HG02798 (cell line): Measurements from ENCODE around the gene FNIP2.
"Not testable (repeated sequence)": the region's sequence is repeated elsewhere in the genome, so short reads cannot be mapped to it uniquely, and the experiment has no call there.

ENCODE experiments used
- ATAC-seq: cut with Tn5 transposase; IDR thresholded peaks from one replicate; pipeline ENCODE4 v1.9.1; 2021; ENCODE audit warnings: mild to moderate bottlenecking; ENCODE audit not compliant: unreplicated experiment, poor library complexity

The FNIP2 gene

DNA sequence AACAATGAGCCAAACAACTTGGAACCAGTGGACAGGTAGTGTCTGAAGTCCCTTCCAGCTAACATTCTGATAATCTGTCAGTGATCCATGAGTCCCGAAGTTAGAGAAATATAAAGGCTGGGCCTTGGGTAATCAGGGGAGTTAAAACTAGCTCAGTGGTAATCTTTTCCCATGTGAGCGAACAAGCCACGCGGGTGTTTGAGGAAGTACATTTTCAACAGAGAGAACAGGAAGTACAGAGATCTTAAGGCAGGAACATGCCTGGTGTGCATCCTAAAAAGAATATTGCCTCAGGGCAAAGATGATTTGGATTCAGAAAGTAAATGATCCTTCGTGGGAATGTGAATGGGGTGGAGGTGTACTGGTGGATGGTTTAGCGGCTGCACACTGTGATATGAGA, 42.9 kb downstream of the FNIP2 start:
- ATAC-seq = peak; percentile 27

DNA sequence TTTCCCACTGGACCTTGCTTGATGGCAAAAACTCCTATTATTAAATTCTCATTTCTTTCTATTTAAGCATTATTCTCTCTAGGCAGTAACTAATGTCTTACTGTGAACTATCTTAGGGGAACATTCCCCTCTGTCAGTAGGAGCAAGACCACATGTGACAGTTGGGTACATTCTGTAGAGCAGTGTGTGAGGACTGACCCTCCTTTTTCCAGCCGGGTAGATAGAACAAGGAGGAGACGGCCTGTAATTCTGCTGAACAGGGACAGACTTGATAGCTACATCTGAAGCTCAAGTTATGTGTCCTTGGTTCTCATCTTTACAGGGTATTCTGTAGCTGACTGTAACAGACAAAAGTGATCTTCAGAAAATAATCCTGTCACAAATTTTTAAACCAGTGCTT, 43.3 kb downstream of the FNIP2 start:
- ATAC-seq = no peak

DNA sequence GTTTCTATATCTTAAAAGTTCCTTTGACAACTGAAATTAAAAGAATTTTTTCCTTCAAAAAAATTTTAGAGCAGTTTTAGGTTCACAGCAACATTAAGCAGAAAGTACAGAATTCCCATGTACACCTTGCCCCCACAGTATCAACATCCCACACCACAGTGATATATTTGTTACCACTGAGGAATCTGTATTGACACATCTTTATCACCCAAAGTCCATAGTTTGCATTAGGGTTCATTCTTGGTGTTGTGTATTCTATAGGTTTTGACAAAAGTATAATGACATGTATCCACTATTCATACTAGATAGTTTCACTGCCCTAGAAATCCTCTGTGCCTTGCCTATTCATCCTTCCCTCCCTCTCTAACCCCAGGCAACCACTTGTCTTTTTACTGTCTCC, 43.7 kb downstream of the FNIP2 start:
- no peak for ATAC-seq

DNA sequence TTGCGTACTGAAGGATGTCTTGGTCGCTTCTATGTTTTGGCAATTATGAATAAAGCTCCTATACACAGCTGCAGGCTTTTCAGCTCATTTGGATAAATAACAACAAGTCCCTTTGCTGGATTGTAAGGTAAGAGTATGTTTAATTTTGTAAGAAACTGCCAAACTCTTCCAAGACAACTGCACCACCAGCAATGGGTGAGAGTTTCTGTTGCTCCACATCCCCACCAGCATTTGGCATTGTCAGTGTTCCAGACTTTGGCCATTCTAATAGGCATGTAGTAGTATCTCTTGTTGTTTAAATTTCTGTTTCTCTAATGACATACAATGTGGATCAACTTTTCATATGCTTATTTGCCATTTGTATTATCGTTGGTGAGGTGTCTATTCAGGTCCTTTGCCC, 44.3 kb downstream of the FNIP2 start:
- no peak for ATAC-seq

DNA sequence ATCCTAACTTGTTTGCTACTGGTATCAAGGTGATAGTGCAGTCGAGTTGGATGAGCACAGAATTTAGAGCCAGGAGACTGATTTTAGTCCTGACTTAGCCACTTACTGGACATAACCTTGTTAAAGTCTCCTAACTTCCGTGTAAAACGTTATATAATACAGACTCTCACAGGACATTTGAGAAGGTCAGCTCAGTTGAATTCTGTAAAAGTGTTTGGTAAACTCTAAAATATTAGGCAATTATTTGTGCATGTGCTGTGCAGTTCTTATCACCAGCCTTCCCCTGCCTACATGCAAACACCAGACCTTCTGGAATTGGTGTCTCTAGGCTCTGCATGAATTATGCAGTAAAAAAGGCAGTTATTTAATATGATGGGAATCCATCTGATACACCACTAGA, 45.4 kb downstream of the FNIP2 start:
- no peak for ATAC-seq

DNA sequence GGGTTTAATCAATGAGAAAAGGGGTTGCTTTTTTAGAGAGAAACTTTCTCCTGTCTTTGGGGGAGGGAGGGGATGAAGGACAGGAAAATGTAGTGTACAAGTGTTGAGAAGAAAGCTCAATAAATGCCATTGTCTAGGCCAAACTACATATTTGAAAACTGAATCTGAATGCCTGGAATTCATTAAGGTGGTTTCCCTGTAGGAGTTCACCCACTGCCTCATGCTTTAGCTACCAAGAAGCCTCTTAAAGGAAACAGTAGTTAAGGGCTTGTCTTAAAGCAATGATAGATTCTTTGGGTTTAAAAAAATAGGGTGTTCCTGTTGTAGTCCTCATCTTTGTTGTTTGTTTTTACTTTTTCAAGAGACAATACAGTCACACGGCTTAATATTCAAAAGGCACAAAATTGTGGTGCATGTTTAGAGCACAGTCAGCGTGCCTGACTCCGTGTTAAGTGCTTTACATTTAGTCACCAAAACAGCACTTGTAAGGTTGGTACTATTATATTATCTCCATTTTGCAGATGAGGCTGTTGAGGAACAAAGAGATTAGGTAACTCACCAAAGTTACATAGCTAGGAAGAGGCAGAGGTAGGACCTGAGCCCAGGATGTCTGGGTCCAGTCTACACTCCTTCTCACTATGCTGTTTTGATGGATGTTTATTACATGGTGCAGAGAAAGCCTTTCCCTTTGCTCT, 46.0 kb downstream of the FNIP2 start:
- no peak for ATAC-seq

DNA sequence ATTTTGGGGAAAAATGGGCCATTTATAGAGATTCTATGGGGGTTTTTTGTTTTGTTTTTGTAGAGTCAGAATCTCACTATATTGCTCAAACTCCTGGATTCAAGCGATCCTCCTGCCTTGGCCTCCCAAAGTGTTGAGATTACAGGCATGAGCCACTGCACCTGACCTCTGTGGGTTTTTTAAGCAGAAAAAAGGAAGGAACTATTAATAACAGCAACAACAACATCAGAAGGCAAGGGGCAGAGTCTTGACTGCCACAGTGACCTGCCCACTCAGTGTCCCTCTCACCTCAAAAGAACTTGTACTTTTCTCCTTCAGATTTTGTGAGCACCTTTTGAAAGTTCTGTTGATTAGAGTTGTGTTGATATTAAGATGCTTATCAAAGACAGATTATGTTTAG, 48.1 kb downstream of the FNIP2 start:
- ATAC-seq = peak; percentile 48

DNA sequence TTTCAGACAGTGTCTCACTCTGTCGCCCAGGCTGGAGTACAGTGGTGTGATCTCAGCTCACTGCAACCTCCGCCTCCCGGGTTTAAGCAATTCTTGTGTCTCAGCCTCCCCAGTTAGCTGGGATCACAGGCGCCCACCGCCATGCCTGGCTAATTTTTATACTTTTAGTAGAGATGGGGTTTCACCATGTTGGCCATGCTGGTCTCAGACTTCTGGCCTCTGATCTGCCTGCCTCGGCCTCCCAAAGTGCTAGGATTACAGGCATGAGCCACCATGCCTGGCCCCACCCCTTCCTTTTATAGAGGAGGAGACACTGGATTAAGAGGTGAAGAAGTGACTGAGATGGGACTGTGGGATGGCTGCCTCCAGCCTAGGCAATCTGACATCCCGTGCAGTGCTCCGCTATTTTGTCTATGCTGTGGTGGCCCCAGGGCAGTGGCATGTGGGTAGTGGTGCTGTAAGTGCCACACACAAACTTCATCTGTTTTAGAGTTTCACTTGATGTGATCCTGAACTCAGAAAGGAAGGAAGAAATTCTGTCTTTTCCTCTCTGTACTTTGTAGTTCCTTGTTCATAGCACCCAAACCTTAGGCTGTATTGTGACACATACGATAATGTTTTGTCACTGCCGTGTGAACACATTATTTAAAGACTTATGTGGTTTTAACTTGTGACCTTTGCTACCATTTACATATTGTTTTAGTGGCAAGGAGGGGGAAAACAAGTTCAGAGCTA, 48.9 kb downstream of the FNIP2 start:
- peak; percentile 76 for ATAC-seq

DNA sequence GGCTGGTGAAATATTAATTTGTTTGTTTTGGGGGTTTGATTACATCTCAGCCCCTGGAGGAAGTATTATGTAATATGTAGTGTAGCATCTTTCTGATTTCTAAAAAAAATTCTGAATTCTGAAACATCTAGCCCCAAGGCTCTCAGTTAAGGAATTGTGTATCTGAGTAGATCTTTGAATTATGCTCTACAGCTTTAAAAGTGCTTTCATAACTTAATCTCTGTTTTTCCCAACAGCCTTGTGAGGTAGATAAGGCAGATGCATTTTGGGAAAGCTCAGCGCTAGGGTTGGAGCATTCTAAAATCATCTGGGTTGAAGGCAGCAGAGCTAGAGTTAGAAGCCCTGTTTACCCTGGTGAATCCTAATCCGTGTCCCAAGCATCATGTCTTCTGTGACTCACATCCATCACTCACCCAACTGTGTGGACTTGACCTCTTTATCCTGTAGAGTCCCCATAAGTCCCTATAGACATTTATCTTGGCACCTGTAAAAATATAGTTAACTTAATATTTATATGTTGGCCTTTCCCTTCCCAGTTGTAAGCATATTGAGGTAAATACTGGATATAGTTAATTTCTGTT, 49.8 kb downstream of the FNIP2 start:
- ATAC-seq = no peak

DNA sequence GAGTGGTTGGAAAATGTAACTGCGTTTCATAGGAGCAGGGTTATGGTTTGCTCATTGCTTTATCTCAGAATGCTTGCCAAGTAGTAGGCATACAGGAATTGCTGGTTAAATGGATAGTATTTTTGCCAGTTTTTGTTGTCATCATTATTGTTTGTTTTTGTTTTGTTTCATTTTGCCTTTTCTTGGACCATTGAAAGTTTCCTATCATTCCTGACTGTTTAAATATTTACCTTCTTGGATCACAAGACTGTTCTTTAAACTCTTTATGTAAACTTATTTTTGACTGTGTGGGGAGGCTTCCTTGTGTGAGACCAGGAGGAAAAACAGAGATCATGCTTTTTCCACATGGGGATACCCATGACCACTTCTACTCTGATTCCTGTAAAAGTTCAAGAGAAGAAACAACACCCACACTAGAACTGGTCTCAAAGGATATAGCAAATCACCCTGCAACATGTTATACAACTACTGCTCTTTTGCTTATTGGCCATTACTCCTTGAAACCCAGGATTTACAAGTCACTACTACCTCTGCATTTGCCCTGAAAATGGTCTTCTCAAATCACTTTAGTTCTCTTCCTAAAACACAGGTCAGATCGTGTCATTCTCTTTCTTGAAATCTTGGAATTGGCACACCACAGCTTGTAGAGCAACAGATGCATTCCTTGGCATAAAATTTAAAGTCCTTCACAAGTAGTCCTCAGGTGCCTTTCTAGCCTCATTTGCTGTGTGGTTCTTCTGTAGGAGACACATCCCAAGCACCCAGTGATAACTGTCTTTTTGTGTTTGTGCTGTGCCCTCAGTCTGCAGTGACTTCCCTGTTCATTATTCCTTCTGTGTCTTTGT, 51.3 kb downstream of the FNIP2 start:
- ATAC-seq = no peak

DNA sequence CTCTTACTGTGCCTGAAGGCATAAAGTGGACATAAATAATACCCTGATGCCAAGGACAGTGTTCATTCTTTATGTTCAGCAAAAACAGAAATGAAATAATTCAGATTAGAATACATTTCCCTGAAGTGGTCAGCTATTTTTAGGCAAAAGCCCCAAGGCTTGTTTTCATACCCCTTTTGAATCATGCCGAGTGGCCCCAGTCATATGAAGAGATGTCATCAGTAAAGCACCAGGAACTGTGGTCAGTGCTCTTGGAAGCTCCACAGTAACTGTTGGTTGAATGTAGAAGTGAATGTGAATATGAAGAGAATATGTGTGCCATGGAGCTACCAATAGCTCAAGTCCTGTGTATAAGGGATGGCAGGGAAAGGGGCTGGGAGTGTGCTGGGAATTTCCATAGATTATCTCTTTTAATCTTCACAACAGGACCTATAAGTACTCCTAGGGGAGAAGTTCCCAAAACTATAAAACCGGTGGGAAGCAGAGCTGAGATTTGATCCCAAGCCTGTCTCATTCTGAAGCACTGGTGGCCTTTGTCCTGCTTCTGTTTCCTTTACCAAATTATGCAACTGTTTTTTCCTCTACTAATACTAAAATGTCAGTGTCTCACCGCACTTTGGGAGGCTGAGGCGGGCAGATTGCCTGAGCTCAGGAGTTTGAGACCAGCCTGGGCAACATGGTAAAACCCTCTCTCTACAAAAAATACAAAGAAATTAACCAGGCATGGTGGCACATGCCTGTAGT, 52.6 kb downstream of the FNIP2 start:
- ATAC-seq = peak; percentile 29

DNA sequence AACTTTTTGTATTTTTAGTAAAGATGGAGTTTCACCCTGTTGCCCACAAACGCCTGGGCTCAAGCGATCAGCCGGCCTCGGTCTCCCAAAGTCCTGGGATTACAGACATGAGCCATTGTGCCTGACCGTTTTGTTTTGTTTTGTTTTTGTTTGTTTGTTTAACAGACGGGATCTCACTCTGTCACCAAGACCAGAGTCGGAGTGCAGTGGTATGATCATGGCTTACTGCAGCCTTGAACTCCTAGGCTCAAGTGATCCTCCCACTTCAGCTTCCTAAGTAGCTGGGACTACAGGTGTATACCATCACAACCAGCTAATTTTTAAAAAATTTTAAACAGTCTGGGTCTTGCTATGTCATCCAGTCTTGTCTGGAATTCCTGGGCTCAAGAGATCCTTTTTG, 53.5 kb downstream of the FNIP2 start:
- no peak for ATAC-seq

DNA sequence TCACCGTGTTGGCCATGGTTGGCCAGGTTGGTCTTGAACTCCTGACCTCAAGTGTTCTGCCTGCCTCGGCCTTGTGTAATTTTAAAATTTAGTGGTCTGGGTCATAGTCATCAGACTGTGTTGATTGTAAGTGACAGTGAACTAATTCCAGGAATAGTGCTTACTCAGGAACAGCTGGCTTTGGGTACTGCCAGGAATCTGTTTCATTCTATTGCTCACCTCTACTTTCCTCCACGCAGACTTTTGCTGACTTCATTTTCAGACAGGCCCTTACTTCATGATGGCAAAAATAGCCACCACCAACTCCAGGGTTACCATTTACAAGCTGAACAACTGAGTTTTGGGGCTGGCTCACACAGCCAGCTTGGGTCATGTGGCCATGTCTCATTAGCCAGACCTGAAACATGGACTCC, 54.6 kb downstream of the FNIP2 start:
- ATAC-seq = peak; percentile 39

DNA sequence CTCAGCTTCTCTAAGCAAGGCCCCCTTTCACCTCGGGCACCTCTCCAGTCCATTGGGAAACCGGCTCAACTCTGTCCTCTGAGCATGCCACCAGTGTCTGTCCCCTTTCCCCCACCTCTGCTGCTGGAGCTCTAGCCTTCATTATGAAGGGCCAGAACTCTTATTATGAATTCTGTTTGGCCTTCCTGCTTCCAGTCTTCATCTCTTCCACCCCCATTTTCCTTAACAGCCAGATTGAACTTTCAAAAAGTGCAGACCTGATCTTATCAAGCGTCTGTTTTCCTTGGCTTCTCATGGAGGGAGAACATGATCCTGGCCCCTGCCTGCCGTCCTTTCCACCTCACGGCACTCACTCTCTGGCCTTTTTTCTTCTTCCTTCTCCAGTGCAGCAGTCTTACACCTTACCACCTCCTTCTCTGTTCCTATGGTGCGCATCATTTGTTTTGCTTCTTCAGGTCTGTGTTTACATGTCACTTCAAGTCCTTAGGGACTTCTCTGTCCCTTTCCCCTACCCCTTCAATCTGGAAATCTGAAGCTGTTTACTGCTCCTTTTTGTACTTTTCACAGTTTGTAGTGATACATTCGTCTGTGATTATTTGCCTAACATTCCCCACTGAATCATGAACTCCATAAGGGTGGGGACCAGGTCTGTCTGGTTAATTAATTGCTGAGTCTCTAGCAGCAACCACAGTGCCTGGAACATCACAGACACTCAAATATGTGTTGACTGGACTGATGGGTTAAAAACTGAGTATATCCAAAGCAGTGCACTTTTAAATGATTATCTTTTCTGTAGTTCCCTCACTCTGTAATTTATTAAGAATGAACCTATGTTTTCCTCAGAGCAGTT, 55.8 kb downstream of the FNIP2 start:
- no peak for ATAC-seq

DNA sequence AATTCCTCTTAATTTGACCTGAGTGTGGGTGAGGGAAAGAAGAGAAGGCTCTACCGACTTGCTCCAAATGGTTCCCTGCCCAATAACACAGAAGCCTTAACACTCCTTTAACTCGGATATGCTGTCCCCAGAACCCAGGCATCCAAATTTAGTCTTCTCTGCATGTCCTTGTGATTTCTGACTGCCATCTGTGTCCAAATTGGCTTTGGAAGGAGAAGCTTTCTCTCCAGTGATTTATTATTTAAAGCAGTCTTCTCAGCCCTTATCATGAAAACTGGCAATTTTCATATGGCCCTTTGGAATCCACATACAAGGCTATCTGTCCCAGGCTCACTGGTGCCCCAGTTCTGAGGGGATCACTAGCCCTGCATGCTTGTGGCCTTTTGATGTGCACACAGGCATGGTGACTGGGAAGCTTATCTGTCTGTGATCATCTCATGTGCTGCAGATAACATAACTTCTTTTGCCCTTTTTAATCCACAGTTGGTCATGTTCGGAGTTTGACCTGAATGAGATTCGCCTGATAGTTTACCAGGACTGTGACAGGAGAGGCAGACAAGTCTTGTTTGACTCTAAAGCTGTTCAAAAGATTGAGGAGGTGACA, 56.7 kb downstream of the FNIP2 start:
- no peak for ATAC-seq

DNA sequence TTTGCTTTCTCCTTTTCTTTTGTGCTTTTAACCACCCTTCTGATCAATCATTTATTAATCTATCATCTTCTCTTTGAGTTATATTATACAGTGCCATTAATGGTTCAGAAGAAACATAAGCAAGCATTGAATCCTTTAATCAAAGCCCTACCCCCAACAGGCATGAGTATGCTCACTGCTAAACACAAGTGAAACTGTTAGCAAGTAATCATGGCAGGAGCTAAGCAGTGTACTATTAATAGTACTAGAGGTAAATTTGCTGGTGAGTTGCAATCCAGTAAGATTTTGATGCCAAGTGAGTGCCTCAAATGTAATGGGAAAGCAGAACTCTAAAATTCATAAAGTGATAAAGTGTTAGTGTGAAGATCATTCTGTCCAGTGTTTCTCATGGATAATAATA, 57.2 kb downstream of the FNIP2 start:
- ATAC-seq = peak; percentile 66

DNA sequence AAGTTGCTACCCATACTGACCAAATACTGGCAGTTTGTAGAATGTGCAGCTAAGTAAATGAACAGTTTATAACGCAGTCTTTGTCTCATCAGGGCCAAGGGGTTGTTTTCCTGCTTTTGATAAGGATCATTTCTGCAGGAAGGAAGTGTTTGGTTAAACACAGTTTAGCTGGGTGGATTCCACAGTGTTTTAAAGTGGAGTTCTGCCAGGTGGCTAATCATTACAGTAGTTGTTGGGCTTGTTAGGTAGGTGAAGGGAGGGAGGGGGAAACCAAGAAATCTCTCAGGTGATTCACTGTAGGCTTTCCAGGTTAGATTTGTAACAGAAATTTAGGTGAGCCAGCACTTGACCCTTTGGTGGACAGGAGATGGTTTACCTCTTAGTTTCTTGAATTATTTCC, 58.1 kb downstream of the FNIP2 start:
- ATAC-seq = no peak

DNA sequence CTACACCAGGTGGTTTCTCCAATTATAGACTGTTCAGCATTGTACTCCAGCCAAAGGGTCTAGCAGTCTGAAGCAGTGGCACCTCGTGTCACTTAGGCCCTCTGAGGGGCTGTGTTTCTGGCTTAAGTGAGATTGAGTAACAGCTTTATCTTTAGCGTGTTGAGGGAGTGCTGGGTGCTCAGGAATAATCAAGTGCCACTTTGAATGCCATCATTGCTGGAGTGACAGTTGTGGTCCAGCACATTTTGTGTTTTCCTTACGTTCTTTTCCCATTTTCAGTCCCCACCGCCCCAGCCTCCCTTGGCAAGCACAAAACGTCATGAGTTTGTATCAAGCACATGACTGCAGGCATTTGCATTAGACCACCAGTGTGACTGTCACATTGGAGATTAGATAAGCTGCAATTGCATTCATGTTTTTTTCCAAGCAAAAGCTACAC, 58.7 kb downstream of the FNIP2 start:
- no peak for ATAC-seq

DNA sequence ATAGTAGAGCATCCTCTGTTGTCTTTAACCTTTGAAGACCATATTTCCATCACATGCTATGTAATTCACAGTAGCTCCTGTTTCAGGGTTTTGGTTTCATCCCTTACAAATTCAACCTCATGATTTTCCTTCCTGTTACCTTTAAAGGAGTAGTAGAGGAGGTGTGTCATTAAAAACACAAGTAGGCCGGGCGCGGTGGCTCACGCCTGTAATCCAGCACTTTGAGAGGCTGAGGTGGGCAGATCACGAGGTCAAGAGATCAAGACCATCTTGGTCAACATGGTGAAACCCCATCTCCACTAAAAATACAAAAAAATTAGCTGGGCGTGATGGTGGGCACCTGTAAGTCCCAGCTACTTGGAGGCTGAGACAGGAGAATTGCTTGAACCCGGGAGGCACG, 59.3 kb downstream of the FNIP2 start:
- not testable (repeated sequence) for ATAC-seq
